Motor neuron (in vitro differentiated cells): ENCODE results near the gene CHEK2. TPM values are rescaled to one million over a fixed set of nuclear protein-coding genes. Genes with fewer than 3 reads are reported as not detected.
"Not testable (repeated sequence)": the region's sequence is repeated elsewhere in the genome, so short reads cannot be mapped to it uniquely, and the experiment has no call there.

Experiments used
- ATAC-seq, 8 experiments: fragments of 200-7000 bp; cut with Tn5 transposase; replicated peaks in 6 of 8; 2 replicates each; pipeline ENCODE4 v1.8.0; 2021; ENCODE audit warnings: mild to moderate bottlenecking in 8 of 8, moderate library complexity in 8 of 8
- H3K27ac ChIP-seq, 2 donors: fragments of 250-450 bp; sonication (Bioruptor Pico); 2 replicates each; pipeline ENCODE4 v1.9.0; 2021; ENCODE audit warnings: antibody characterized with exemption in 2 of 2, mild to moderate bottlenecking in 2 of 2, moderate library complexity in 1 of 2
- H3K4me1 ChIP-seq, 2 donors: fragments of 250-450 bp; sonication (Bioruptor Pico); replicated peaks in 1 of 2; 2 replicates each; pipeline ENCODE4 v1.6.1; 2021; ENCODE audit warnings: antibody characterized with exemption in 2 of 2, mild to moderate bottlenecking in 2 of 2, moderate library complexity in 1 of 2
- H3K4me3 ChIP-seq, 5 donors: fragments of 250-450 bp; sonication (Bioruptor Pico); 2 replicates each; pipeline ENCODE4 v1.9.0; 2021; ENCODE audit warnings: antibody characterized with exemption in 5 of 5, mild to moderate bottlenecking in 5 of 5, moderate library complexity in 4 of 5
- WGBS, 10 experiments: fragments of 450-650 bp; shearing (Covaris generic); methylation state at CpG; one replicate each; pipeline ENCODE4 v1.0.0; 2022; 5-methylcytosine and 5-hydroxymethylcytosine counted together
- in situ Hi-C, 9 experiments: fragments of 400-800 bp; cut with MboI; loops; one replicate each; pipeline ENCODE4 v1.15.0; 2021; ENCODE audit warnings: low sequenced_read_pairs in 9 of 9, low pct_unique_long_range_greater_than_20kb in 2 of 9; ENCODE audit not compliant: unreplicated experiment in 9 of 9
- total RNA-seq, 8 experiments: library from RNA; unstranded; fragments of 300-600 nt; gene quantifications; 2 replicates each; pipeline versions ENCODE4 v1.2.3 to v1.2.4, GENCODE V29; 2022

CHEK2 gene
- total RNA-seq, 8 experiments from 2014 or later, result 3.0 to 19.7 (median 10.2) TPM

DNA sequence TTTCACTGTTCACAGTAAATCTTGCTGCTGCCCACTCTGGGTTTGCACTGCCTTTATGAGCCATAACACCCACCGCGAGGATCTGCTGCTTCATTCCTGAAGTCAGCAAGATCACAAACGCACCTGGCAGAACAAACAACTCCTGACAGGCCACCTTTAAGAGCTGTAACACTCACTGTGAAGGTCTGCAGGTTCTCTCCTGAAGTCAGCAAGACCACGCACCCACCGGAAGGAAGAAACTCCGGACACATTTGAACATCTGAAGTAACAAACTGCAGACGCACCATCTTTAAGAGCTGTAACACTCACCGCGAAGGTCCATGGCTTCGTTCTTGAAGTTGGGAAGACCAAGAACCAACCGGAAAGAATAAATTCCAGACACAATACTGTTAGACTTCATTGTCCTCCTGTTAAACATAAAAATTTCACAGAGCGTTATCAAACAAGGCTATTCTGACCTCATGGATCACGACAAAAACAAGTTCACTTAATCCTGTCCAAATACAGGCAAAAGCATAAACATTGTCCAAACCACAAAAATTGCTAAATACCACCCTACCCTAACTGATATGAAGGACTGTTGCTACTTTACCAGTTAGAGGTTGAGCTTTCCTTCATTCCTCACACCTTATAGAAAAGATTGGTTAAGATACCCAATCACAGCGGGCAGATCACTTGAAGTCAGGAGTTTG lies 27.9 kb upstream of the CHEK2 start:
- in situ Hi-C loops, result loop anchor here in 1 of 9 experiments (25.0 kb wide), 1 partner anchor 93 kb away; no protein-coding TSS in a partner anchor
- ATAC-seq, result no peak
- peaks cover 0 to 3% of the 10 kb centered on the region in 2 donors for H3K4me1 ChIP-seq
- 61 to 100% (median 92%) methylated on average over 1 to 14 of the region's 14 CpGs; no CpG with 5 or more reads in 1 of the 10 experiments for WGBS, 10 experiments
- no peak overlapping the region for H3K27ac ChIP-seq
- H3K4me3 ChIP-seq, result no peak overlapping the region

DNA sequence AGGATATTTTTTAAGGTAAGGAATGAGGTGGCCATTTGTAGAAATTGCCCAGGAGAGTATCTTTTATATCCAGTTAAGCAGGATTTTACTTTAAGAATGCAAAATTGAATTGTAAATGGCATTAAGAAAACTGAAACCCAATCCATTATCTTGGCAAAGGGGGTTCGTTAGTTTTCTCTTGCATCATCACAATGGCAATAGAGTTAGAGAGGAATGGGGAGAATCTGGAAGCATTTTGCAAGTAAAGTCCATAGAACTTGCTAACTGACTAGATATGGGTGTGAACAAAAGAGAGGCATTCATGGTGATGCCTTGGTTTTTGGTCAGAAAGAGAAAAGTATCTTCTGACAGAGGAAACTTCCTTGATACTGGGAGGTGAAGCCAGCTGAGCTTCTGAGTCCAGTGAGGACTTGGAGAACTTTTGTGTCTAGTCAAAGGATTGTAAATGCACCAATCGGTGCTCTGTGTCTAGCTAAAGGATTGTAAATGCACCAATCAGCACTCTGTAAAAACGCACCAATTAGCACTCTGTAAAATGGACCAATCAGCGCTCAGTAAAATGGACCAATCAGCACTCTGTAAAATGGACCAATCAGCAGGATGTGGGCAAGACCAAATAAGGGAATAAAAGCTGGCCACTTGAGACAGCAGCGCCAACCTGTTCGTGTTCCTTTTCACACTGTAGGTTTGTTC lies 27.2 kb upstream of the CHEK2 start:
- no peak for ATAC-seq
- no peak overlapping the region for H3K27ac ChIP-seq
- in situ Hi-C loops, result loop anchor here in 1 of 9 experiments (25.0 kb wide), 1 partner anchor 93 kb away; no protein-coding TSS in a partner anchor
- H3K4me3 ChIP-seq, result no peak overlapping the region
- H3K4me1 ChIP-seq, result peaks cover 0 to 3% of the 10 kb centered on the region in 2 donors
- WGBS, 10 experiments, result 0 to 100% (median 94%) methylated on average over 1 to 6 of the region's 6 CpGs; no CpG with 5 or more reads in 3 of the 10 experiments

DNA sequence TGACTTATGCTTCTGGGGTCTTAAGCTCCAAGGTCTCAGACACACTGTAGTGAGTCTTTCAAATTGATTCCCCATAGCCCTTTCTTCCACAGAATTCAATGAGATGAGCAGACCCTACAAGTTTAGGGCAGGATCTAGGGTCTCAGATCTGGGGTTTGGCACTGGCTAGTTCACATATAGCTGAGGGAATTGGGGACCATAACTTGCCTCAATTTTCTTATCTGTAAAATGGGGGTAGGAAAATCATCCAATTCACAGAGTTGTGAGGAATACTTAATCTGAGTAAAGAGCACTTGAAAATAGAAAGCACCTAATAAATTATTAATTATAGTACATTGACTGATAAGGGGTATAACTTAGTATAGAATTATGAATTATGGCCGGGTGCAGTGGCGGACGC lies 25.0 kb upstream of the CHEK2 start:
- in situ Hi-C loops, result loop anchor here in 1 of 9 experiments (25.0 kb wide), 1 partner anchor 96 kb away; no protein-coding TSS in a partner anchor
- 60 to 100% (median 81%) methylated on average over 1 to 3 of the region's 3 CpGs; no CpG with 5 or more reads in 3 of the 10 experiments for WGBS, 10 experiments
- Histone ChIP-seq H3K27ac (no peak overlapping the region), H3K4me3 (no peak overlapping the region), H3K4me1 (no peaks in the 10 kb centered on the region)
- no peak for ATAC-seq

DNA sequence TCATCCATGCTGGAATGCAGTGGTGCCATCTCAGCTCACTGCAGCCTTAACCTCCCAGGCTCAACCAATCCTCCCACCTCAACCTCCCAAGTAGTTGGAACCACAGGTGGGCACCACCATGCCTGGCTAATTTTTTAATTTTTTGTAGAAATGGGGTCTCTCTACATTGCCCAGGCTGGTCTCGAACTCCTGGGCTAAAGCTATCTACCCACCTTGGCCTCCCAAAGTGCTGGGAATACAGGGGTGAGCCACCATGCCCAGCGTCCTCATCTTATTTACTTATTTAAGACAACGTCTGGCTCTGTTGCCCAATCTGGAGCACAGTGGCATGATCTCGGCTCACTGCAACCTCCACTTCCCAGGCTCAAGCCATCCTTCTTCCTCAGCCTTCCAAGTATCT lies 20.4 kb upstream of the CHEK2 start:
- WGBS, 10 experiments, result 40 to 100% (median 81%) methylated on average over 1 to 3 of the region's 4 CpGs; no CpG with 5 or more reads in 4 of the 10 experiments
- H3K4me3 ChIP-seq, H3K4me1 ChIP-seq, H3K27ac ChIP-seq, ATAC-seq: not testable (repeated sequence)
- in situ Hi-C loops, result loop anchor here in 1 of 9 experiments (25.0 kb wide), 1 partner anchor 100 kb away; no protein-coding TSS in a partner anchor

DNA sequence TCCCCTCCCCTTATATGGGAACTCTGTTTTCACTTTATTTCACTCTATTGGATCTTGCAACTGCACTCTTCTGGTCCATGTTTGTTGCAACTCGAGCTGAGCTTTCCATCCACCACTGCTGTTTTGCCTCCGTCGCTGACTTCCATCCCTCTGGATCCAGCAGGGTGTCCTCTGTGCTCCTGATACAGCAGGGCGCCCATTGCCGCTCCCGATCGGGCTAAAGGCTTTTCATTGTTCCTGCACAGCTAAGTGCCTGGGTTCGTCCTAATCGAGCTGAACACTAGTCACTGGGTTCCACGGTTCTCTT lies 19.8 kb upstream of the CHEK2 start:
- 69 to 100% (median 99%) methylated on average over 3 to 6 of the region's 10 CpGs; no CpG with 5 or more reads in 6 of the 10 experiments for WGBS, 10 experiments
- H3K4me1 ChIP-seq, result no peaks in the 10 kb centered on the region

DNA sequence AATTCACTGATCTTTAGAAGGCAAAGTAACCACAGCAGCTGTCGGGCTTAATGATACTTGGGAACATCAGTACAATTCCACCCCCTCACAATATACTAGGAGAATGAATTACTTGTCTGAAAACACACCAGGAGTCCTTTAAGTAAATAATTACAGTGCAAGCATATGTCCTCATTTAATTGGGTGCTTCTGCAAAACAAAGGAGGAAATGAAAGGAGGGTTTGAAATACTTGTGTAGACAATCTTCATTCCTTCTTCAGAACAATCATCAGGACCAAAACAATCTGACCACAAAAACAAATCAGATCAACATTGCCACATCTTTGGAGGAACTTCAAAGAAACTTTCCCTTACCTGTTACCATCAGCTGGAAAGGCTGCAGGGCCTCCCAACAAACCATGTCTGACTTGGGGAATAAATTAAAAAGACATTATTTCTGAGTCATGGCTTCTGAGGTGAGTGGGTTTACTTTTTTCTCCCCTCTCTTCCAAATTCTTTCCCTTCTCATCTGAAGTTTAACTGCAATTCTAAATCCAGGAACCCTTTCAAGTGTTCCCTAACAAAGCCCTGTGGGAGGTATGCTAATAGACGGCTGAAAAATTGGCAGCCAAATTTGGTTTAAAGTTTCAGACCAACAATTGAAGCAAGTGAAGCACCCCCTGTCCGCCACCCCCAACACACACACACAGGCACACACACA lies 18.4 kb upstream of the CHEK2 start:
- in situ Hi-C loops, result loop anchor here in 1 of 9 experiments (25.0 kb wide), 1 partner anchor 102 kb away; no protein-coding TSS in a partner anchor
- WGBS, 10 experiments, result 0 to 67% (median 33%) methylated on average over 1 to 2 of the region's 3 CpGs; no CpG with 5 or more reads in 4 of the 10 experiments
- Histone ChIP-seq H3K4me1 (no peaks in the 10 kb centered on the region), H3K27ac (no peak overlapping the region), H3K4me3 (no peak overlapping the region)
- ATAC-seq, result no peak

More for the DNA sequence above, 19.8 kb upstream of the CHEK2 start:
- H3K27ac ChIP-seq, result no peak overlapping the region
- in situ Hi-C loops, result loop anchor here in 1 of 9 experiments (25.0 kb wide), 1 partner anchor 101 kb away; no protein-coding TSS in a partner anchor
- H3K4me3 ChIP-seq, result no peak overlapping the region
- no peak for ATAC-seq

DNA sequence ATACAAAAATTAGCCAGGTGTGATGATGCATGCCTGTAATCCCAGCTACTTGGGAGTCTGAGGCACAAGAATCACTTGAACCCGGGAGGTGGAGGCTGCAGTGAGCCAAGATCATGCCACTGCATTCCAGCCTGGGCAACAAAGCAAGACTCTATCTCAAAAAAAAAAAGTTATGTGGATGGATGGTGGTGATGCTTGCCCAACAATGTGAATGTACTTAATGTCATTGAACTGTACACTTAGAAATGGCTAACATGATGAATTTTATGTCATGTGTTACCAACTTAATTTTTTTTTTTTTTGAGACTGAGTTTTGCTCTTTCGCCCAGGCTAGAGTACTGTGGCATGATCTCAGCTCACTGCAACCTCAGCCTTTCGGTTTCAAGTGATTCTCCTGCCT lies 12.9 kb upstream of the CHEK2 start:
- ATAC-seq, H3K4me3 ChIP-seq, H3K4me1 ChIP-seq, H3K27ac ChIP-seq: not testable (repeated sequence)
- in situ Hi-C loops, result loop anchor here in 1 of 9 experiments (25.0 kb wide), 1 partner anchor 108 kb away; no protein-coding TSS in a partner anchor
- 96 to 100% (median 100%) methylated on average over 1 to 3 of the region's 3 CpGs; no CpG with 5 or more reads in 4 of the 10 experiments for WGBS, 10 experiments

DNA sequence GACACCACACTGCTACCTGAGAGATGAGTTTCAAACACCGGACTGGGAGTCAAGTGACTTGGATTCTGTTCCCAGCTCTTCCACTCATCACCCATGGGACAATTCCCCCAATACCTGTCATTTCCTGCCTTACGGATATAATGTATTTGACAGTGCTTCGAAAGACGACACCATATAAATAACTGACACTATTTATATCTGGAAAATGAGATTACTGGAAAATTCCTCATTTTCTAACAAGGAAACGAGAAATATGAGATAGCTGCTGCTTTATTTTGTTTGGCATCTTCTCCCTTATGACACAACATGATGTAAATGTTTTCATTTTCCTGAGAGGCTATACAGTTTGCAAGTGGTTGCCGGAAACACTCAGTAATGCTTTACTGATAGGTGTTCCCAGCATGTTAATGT lies 8.9 kb upstream of the CHEK2 start:
- H3K27ac ChIP-seq, result no peak overlapping the region
- 54 to 100% (median 89%) methylated on average over 2 to 6 of the region's 6 CpGs; no CpG with 5 or more reads in 1 of the 10 experiments for WGBS, 10 experiments
- ATAC-seq, result no peak
- no peaks in the 10 kb centered on the region for H3K4me1 ChIP-seq
- no peak overlapping the region for H3K4me3 ChIP-seq
- in situ Hi-C loops, result loop anchor here in 1 of 9 experiments (25.0 kb wide), 1 partner anchor 112 kb away; no protein-coding TSS in a partner anchor

DNA sequence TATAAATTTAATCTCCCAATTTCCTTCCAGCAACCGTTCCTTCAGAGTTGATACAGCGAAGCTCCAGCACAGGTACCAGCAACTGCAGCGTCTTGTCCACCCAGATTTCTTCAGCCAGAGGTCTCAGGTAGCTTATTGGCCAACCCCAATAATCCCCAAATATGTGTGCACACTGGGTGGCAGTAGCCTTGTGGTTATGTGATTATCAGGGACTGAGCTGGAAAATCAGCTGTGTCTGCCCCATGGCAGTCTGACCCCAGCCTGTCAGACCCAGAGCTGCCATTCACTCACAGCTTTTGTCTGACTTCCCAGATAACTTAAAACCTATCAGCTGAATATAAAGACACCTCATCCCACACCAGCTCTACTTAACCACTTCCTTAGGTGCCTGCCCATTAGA lies 2.2 kb upstream of the CHEK2 start:
- Histone ChIP-seq H3K27ac (no peak overlapping the region), H3K4me1 (peaks cover 0 to 5% of the 10 kb centered on the region in 2 donors), H3K4me3 (no peak overlapping the region)
- in situ Hi-C loops, result loop anchor here in 1 of 9 experiments (25.0 kb wide), 1 partner anchor 132 kb away; no protein-coding TSS in a partner anchor
- ATAC-seq, result no peak
- 75 to 100% (median 94%) methylated on average over 1 to 3 of the region's 3 CpGs; no CpG with 5 or more reads in 3 of the 10 experiments for WGBS, 10 experiments

DNA sequence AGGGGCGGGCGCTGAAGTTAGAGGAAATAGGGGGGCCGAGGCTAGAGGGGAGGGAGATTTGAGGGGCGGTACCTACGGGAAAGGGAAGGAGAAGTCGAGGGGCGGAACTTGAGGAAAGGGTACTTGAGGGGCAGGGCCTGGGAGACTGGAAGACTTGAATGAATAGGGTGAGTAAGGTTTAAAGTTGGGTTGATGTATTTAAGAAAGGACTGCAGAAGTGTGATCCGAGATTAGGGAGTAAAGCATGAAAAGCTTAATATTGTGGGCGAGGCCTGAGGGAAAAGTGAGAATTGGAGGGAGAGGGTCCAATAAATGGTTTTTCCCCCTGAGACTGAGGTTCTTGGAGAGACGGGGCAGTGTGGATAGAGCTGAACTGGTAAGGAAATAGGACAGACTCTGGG lies 942 bp upstream of the CHEK2 start:
- in situ Hi-C loops, result loop anchor here in 1 of 9 experiments (25.0 kb wide), 1 partner anchor 130 kb away; no protein-coding TSS in a partner anchor
- Histone ChIP-seq H3K27ac (peak overlapping the region in 1 of 2 donors; percentile 86), H3K4me3 (peak overlapping the region; percentile 74 to 96 (median 87)), H3K4me1 (peaks cover 0 to 5% of the 10 kb centered on the region in 2 donors)
- ATAC-seq, result no peak
- WGBS, 10 experiments, result 0% methylated on average over 1 to 8 of the region's 10 CpGs; no CpG with 5 or more reads in 2 of the 10 experiments

DNA sequence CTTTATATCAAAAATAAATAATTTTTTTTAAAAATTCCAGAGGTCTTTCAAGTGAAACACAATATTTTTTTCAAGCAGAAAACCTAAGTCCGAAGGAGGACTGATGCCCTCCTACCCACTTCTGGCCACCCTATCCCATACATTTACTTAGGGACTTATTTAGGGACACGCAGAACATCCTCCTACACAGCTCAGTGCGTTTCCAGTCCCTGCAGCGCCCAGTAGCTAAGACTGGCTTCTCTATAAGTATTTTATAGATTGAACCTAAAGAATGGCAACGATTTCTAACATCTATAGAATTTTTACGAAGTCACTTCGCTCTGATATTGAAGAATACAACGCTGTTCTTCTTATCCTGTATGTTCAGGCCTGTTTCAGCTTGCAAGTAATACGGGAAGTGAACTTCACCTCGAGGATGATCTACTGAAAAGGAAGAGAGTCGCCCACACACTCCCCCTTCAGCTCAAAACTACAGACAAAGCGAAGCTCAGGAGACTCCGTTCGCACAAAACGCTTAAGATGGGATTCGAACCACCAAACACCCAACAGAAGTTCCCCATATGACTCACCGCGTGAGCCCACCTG lies 328 bp downstream of the CHEK2 start:
- Histone ChIP-seq H3K4me1 (peaks cover 0 to 5% of the 10 kb centered on the region in 2 donors), H3K4me3 (peak overlapping the region; percentile 74 to 96 (median 87)), H3K27ac (no peak overlapping the region)
- in situ Hi-C loops, result loop anchor here in 1 of 9 experiments (25.0 kb wide), 1 partner anchor 129 kb away; no protein-coding TSS in a partner anchor
- 0 to 21% (median 7%) methylated on average over 3 to 17 of the region's 18 CpGs for WGBS, 10 experiments
- ATAC-seq, result no peak

DNA sequence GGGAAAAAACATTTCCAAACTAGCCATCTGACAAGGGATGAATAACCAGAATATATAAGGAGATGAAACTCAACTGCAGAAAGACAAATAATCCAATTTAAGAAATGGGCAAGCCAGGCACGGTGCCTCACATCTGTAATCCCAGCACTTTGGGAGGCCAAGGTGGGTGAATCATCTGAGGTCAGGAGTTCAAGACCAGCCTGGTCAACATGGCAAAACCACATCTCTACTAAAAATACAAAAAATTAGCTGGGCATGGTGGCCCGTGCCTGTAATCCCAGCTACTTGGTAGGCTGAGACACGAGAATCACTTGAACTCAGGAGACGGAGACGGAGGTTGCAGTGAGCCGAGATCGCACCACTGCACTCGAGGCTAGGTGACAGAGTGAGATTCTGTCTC lies 2.7 kb downstream of the CHEK2 start:
- not testable (repeated sequence) for ATAC-seq, H3K4me3 ChIP-seq, H3K4me1 ChIP-seq, H3K27ac ChIP-seq
- WGBS, 10 experiments, result 80 to 100% (median 87%) methylated on average over 1 to 8 of the region's 8 CpGs; no CpG with 5 or more reads in 2 of the 10 experiments
- in situ Hi-C loops, result loop anchor here in 1 of 9 experiments (25.0 kb wide), 1 partner anchor 127 kb away; no protein-coding TSS in a partner anchor
